ENCODE data around the gene RNF19B.
"Not testable (repeated sequence)": the region's sequence is repeated elsewhere in the genome, so short reads cannot be mapped to it uniquely, and the experiment has no call there.

RNF19B gene

DNA sequence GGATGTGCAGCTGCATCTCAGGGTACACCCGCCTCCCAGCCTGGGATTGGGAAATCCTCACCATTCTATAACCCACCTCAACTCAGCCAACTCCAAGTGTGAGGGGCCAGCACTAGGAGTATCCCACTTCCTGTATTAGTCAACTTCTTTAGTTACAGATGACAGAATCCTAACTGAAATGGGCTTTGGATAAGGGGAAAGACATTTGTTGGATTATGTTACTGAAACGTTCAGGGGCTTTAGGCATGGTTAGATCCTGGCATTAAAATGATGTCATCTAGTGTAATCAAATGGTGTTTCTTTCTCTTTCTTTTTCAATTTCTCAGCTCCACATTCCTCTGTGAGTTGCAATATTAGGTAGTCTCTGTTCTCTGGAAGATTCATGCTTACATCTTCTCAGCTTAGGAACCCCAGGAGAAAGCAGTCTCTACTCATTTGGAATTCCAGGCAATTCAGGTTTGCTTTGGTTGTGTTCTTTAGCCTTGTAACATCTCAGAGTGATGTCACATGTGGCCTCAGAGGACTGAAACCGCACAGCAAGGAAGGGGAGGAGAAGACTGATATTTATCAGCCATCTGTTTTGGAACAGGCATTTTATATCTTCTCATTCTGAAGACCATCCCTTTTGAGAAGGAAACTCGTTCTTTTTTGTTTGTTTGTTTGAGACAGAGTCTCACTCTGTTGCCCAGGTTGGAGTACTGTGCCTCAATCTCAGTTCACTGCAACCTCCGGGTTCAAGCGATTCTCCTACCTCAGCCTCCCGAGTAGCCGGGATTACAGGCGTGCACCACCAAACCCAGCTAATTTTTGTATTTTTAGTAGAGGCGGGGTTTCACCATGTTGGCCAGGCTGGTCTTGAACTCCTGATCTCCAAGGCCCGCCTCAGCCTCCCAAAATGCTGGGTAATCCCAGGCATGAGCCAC is 44.5 kb downstream of the RNF19B start:
- no peaks in the 10 kb centered on the region for H3K27me3 ChIP-seq (ENCODE audit: insufficient read depth, low read length)

DNA sequence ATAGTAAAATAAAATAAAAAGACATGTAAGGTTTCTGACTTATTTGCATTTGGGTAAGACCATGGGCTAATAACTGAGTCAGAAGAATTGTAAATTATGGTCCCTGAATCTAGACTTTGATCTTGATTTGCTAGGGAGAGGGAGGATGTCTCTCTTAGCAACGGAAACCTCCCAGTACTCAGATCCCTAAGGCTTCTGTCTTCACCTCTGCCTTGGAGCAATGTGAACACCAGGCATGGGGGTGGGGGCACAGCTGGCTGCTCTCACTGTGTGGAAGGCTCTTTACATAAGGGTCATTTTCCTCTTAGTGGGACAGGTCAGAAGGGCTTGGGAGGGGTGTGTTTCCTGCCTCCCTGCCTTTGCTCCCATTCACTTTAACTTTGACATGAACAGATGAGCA is 46.4 kb downstream of the RNF19B start:
- no peaks in the 10 kb centered on the region for H3K27me3 ChIP-seq (ENCODE audit: insufficient read depth, low read length)
- no peak overlapping the region for H2AFZ ChIP-seq (ENCODE audit: low read length, unreplicated experiment)
- no peak overlapping the region for H3K4me3 ChIP-seq (ENCODE audit: low read depth, low read length)
- H3K36me3 ChIP-seq (ENCODE audit: insufficient read depth, low read length) = no peaks in the 10 kb centered on the region
- no peaks in the 10 kb centered on the region for H3K79me2 ChIP-seq (ENCODE audit: control insufficient read depth, insufficient read depth, low read length, unreplicated experiment)
- no peak overlapping the region for H3K27ac ChIP-seq (ENCODE audit: low read depth, low read length)
- H3K4me1 ChIP-seq (ENCODE audit: control insufficient read depth, insufficient read depth, low read length, unreplicated experiment) = peaks cover 10% of the 10 kb centered on the region

More for the DNA sequence above, 44.5 kb downstream of the RNF19B start:
- H3K79me2 ChIP-seq (ENCODE audit: control insufficient read depth, insufficient read depth, low read length, unreplicated experiment) = no peaks in the 10 kb centered on the region
- H3K36me3 ChIP-seq (ENCODE audit: insufficient read depth, low read length) = no peaks in the 10 kb centered on the region
- H3K4me3 ChIP-seq (ENCODE audit: low read depth, low read length) = no peak overlapping the region
- H2AFZ ChIP-seq (ENCODE audit: low read length, unreplicated experiment) = peak overlapping the region; percentile 98
- H3K27ac ChIP-seq (ENCODE audit: low read depth, low read length) = peak overlapping the region; percentile 35; the same call in 1 of the 2 replicates
- peaks cover 10% of the 10 kb centered on the region for H3K4me1 ChIP-seq (ENCODE audit: control insufficient read depth, insufficient read depth, low read length, unreplicated experiment)

DNA sequence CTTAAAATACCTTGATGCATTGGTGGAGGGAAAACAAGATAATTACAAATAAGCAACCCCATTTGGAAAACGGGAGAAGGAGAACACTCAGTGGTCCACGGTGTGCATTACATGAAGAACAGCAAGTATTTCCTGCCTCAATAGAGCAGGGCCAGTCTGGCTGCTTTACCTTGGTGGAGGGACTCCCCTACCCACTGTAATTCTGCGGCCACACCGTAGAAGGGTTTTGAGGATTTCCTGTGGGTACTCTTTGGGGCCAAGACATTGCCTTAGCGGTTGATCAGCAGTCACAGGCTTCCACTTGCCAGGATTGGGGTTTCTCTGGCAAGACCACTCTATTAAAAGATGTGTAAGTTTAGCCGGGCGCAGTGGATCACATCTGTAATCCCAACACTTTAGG is 47.1 kb downstream of the RNF19B start:
- no peaks in the 10 kb centered on the region for H3K36me3 ChIP-seq (ENCODE audit: insufficient read depth, low read length)
- peaks cover 10% of the 10 kb centered on the region for H3K4me1 ChIP-seq (ENCODE audit: control insufficient read depth, insufficient read depth, low read length, unreplicated experiment)
- no peaks in the 10 kb centered on the region for H3K27me3 ChIP-seq (ENCODE audit: insufficient read depth, low read length)
- no peaks in the 10 kb centered on the region for H3K79me2 ChIP-seq (ENCODE audit: control insufficient read depth, insufficient read depth, low read length, unreplicated experiment)
- no peak overlapping the region for H2AFZ ChIP-seq (ENCODE audit: low read length, unreplicated experiment)
- no peak overlapping the region for H3K27ac ChIP-seq (ENCODE audit: low read depth, low read length)
- H3K4me3 ChIP-seq (ENCODE audit: low read depth, low read length) = no peak overlapping the region

DNA sequence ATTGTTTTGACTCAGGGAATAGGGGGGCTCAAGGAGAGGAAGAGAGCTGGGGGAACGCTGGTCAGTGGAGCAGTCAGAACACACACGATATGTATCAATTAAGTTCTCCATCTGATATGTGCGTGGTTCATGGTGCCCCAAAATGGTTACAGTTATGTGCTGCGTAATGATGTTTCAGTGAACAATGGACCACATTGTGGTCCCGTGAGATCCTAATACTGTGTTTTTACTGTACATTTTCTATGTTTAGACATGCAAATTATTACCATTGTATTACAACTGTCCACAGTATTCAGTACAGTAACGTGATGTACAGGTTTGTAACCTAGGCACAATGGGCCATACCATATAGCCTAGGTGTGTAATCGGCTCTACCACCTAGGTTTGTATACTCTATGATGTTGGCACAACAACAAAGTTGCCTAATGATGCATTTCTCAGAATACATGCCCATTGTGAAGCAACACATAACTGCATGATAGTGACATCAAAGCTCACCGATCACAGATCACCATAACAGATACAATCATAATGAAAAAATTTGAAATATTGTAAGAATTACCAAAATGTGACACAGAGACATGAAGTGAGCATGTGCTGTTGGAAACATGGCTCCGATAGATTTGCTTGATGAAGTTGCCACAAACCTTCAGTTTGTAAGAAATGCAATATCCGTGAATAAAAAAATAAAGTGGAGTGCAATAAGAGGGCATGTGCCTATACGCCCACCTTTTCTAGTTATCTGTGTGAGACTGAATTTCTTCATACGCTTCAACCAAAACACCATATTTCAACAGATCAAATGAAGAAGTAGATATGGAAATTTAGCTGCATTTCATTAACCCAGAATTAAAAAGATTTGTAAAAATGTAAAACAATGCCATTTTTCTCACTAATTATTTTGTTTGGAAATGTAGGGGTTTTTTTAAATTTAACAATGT is 48.6 kb downstream of the RNF19B start:
- Histone ChIP-seq H3K4me3 (ENCODE audit: low read depth, low read length) (no peak overlapping the region), H3K27me3 (ENCODE audit: insufficient read depth, low read length) (no peaks in the 10 kb centered on the region), H3K4me1 (ENCODE audit: control insufficient read depth, insufficient read depth, low read length, unreplicated experiment) (peaks cover 10% of the 10 kb centered on the region), H3K79me2 (ENCODE audit: control insufficient read depth, insufficient read depth, low read length, unreplicated experiment) (no peaks in the 10 kb centered on the region), H3K36me3 (ENCODE audit: insufficient read depth, low read length) (no peaks in the 10 kb centered on the region), H2AFZ (ENCODE audit: low read length, unreplicated experiment) (no peak overlapping the region), H3K27ac (ENCODE audit: low read depth, low read length) (no peak overlapping the region)

DNA sequence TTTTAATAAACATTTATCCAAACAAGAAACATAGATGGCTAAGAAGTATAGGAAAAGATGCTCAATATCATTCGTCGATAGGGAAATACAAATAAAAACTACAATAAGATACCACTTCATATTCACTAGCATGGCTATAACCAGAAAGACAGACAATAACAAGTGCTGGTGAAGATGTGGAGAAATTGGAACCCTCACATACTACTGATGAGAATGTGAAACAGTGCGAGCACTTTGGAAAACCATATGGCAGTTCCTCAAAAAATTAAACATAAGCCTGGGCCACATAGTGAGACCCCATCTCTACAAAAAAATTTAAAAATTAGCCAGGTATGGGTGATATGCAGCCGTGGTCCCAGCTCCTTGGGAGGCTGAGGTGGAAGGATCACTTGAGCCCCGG is 54.3 kb downstream of the RNF19B start:
- Histone ChIP-seq H3K4me1 (ENCODE audit: control insufficient read depth, insufficient read depth, low read length, unreplicated experiment) (no peaks in the 10 kb centered on the region), H3K79me2 (ENCODE audit: control insufficient read depth, insufficient read depth, low read length, unreplicated experiment) (no peaks in the 10 kb centered on the region), H3K36me3 (ENCODE audit: insufficient read depth, low read length) (no peaks in the 10 kb centered on the region), H3K4me3 (ENCODE audit: low read depth, low read length) (no peak overlapping the region), H3K27me3 (ENCODE audit: insufficient read depth, low read length) (no peaks in the 10 kb centered on the region), H3K27ac (ENCODE audit: low read depth, low read length) (no peak overlapping the region), H2AFZ (ENCODE audit: low read length, unreplicated experiment) (no peak overlapping the region)

DNA sequence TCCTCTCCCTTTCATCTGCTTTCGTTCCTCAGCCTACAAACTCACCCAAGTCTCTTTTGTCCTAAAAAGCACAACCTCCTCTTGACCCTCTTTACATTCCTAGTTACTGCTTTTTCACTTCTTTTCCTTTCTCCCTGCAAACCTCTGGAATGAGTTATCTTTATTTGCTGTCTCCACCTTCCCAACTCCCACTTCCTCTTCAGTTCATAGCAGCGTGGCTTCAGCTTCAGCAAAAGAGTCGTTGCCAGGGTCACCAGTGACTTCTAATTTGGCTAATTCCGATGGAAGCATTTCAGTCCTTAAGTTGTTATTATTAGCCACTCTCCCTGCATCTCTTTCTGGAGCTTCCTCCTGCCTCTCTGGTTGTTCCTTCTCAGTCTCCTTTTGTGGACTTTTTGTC is 57.2 kb downstream of the RNF19B start:
- Histone ChIP-seq H3K4me1 (ENCODE audit: control insufficient read depth, insufficient read depth, low read length, unreplicated experiment) (no peaks in the 10 kb centered on the region), H3K27me3 (ENCODE audit: insufficient read depth, low read length) (no peaks in the 10 kb centered on the region), H3K36me3 (ENCODE audit: insufficient read depth, low read length) (no peaks in the 10 kb centered on the region), H3K79me2 (ENCODE audit: control insufficient read depth, insufficient read depth, low read length, unreplicated experiment) (no peaks in the 10 kb centered on the region), H3K27ac (ENCODE audit: low read depth, low read length) (no peak overlapping the region), H3K4me3 (ENCODE audit: low read depth, low read length) (no peak overlapping the region), H2AFZ (ENCODE audit: low read length, unreplicated experiment) (no peak overlapping the region)

DNA sequence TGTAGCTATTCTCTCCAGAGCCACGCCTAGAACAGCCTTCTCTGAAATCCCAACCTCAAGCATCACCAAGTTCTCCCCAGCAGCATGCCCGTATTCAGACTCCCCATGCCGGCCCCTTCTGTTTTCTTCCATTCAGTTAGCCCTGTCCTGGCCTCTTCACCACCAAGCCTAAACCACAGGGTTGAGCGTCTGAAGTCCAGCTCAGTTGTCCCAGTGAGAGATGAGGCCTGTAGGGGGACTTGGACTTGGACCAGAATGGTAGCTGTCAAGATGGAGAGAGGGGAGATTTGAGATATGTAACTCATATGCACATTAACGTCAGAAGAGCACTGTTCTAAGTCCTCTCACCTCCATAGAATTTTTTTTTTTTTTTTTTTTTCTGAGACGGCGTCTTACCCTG is 58.0 kb downstream of the RNF19B start:
- H3K79me2 ChIP-seq (ENCODE audit: control insufficient read depth, insufficient read depth, low read length, unreplicated experiment) = no peaks in the 10 kb centered on the region
- no peak overlapping the region for H3K27ac ChIP-seq (ENCODE audit: low read depth, low read length)
- no peak overlapping the region for H3K4me3 ChIP-seq (ENCODE audit: low read depth, low read length)
- H3K36me3 ChIP-seq (ENCODE audit: insufficient read depth, low read length) = no peaks in the 10 kb centered on the region
- no peaks in the 10 kb centered on the region for H3K4me1 ChIP-seq (ENCODE audit: control insufficient read depth, insufficient read depth, low read length, unreplicated experiment)
- no peaks in the 10 kb centered on the region for H3K27me3 ChIP-seq (ENCODE audit: insufficient read depth, low read length)
- no peak overlapping the region for H2AFZ ChIP-seq (ENCODE audit: low read length, unreplicated experiment)

DNA sequence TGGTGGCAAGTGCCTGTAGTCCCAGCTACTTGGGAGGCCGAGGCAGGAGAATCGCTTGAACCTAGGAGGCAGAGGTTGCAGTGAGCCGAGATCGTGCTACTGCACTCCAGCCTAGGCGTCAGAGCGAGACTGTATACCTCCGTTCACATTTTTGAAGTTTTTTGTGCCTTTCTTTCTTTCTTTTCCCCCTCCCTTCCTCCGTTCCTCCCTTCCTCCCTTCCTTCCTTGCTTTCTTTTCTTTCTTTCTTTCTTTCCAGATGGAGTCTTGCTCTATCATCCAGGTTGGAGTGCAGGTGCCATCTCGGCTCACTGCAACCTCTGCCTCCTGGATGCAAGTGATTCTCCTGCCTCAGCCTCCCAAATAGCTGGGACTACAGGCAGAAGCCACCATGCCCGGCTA is 59.0 kb downstream of the RNF19B start:
- H2AFZ ChIP-seq (ENCODE audit: low read length, unreplicated experiment); H3K4me1 ChIP-seq (ENCODE audit: control insufficient read depth, insufficient read depth, low read length, unreplicated experiment); H3K79me2 ChIP-seq (ENCODE audit: control insufficient read depth, insufficient read depth, low read length, unreplicated experiment); H3K27me3 ChIP-seq (ENCODE audit: insufficient read depth, low read length); H3K36me3 ChIP-seq (ENCODE audit: insufficient read depth, low read length); H3K4me3 ChIP-seq (ENCODE audit: low read depth, low read length); H3K27ac ChIP-seq (ENCODE audit: low read depth, low read length): not testable (repeated sequence)

DNA sequence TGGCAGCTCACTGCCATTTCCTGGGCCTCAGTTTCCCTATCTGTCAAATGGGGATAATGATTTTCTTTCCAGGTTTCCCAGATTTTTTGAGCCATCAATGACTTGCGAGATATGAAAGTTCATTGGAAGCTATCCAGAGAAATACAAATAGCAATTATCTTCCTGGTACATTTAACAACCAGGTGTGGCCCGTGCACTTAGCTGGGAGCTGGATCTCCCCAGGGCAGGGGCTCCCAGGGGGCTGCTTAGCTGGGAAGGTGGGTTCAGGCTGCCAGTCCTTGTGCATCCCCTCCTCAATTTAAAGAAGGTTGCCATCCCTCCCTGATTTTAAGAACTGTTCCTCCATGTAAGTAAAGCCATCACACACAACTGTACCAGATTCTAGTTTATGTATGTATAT is 59.8 kb downstream of the RNF19B start:
- no peaks in the 10 kb centered on the region for H3K4me1 ChIP-seq (ENCODE audit: control insufficient read depth, insufficient read depth, low read length, unreplicated experiment)
- no peak overlapping the region for H3K4me3 ChIP-seq (ENCODE audit: low read depth, low read length)
- no peaks in the 10 kb centered on the region for H3K36me3 ChIP-seq (ENCODE audit: insufficient read depth, low read length)
- no peak overlapping the region for H3K27ac ChIP-seq (ENCODE audit: low read depth, low read length)
- no peak overlapping the region for H2AFZ ChIP-seq (ENCODE audit: low read length, unreplicated experiment)
- H3K27me3 ChIP-seq (ENCODE audit: insufficient read depth, low read length) = no peaks in the 10 kb centered on the region
- H3K79me2 ChIP-seq (ENCODE audit: control insufficient read depth, insufficient read depth, low read length, unreplicated experiment) = no peaks in the 10 kb centered on the region

DNA sequence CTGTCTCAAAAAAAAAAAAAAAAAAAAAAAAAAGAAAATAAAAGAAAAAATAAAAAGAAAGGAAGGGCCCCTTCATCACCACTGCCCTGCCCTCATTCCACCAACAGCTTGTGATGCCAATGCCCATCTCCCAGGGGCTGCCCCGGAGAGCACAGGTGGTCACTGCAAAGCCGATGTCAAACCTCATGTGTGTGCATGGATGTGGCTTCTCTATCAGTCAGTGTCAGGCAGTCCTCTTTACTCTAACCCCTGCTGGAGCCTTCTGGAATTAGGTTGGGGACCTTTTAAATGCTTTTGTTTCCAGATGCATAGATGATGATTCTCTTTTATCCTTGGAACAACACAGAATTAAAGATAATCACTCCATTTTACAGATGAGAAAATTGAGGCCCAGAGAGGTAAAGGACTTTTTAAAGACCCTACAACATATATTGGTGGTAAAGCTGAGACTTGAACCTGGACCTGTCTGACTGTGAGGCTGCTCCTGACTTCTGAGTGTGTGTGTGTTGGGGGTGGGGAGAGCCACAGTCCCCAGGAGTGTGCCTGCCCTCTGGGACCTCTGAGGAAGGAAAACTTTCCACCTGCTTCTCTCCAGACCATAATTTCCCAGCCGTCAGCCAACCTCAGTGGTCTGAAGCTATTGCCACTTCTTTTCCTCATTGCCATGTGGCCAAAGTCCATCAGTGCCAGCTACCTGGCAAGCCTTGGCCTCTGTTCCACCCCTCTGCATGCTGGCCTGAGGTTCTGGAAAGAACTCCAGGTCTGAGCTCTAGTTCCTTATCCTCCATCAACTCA is 60.4 kb downstream of the RNF19B start:
- Histone ChIP-seq H3K4me1 (ENCODE audit: control insufficient read depth, insufficient read depth, low read length, unreplicated experiment) (no peaks in the 10 kb centered on the region), H3K4me3 (ENCODE audit: low read depth, low read length) (no peak overlapping the region), H3K36me3 (ENCODE audit: insufficient read depth, low read length) (no peaks in the 10 kb centered on the region), H3K27me3 (ENCODE audit: insufficient read depth, low read length) (no peaks in the 10 kb centered on the region), H2AFZ (ENCODE audit: low read length, unreplicated experiment) (no peak overlapping the region), H3K27ac (ENCODE audit: low read depth, low read length) (no peak overlapping the region), H3K79me2 (ENCODE audit: control insufficient read depth, insufficient read depth, low read length, unreplicated experiment) (no peaks in the 10 kb centered on the region)

Measured in ACC112 (cell line).